HEK293 (cell line): Measurements from ENCODE around the gene NARF.

Experiments
- CTCF ChIA-PET: fragments of 350-600 bp; formaldehyde crosslinking; extraction: SDS; loops from one replicate; lab custom pipeline; 2021; ENCODE audit warnings: antibody characterized with exemption; lab: Yijun Ruan, JAX
- POLR2A ChIA-PET: fragments of 300-600 bp; formaldehyde crosslinking; extraction: SDS; loops from one replicate; lab custom pipeline; 2020; ENCODE audit warnings: antibody characterized with exemption, inconsistent platforms; lab: Yijun Ruan, JAX
- H3K27ac ChIP-seq: fragments of 200-500 bp; sonication (Bioruptor generic); 2 replicates; pipeline ENCODE4 v1.5.1; 2014; ENCODE audit warnings: low read depth, low read length, control low read depth, inconsistent platforms; ENCODE audit errors: extremely low read depth
- H3K36me3 ChIP-seq, 2 experiments: fragments of 200-500 bp in 1 of 2; sonication (Bioruptor generic) in 1 of 2; 1 replicate in 1 of 2; 2 replicates in 1 of 2; pipeline ENCODE4 v1.5.1; 2014 to 2017; ENCODE audit warnings: inconsistent platforms in 2 of 2, low read length in 2 of 2; ENCODE audit not compliant: control insufficient read depth in 2 of 2, insufficient read depth in 1 of 2
- H3K4me1 ChIP-seq: fragments of 200-500 bp; sonication (Bioruptor generic); 2 replicates; pipeline ENCODE4 v1.5.1; 2014; ENCODE audit warnings: mild to moderate bottlenecking, low read length, inconsistent platforms; ENCODE audit not compliant: control insufficient read depth, insufficient read depth
- H3K4me3 ChIP-seq: 2 replicates; pipeline ENCODE4 v1.5.1; 2011; ENCODE audit warnings: low read depth, mild to moderate bottlenecking, control low read depth, low read length, moderate library complexity
- H3K9me3 ChIP-seq: fragments of 200-500 bp; sonication (Bioruptor generic); 2 replicates; pipeline ENCODE4 v1.5.1; 2014; ENCODE audit warnings: low read depth, low read length, inconsistent platforms; ENCODE audit not compliant: control insufficient read depth, insufficient read depth
- GFI1B ChIP-seq: fragments of 450-650 bp; formaldehyde crosslinking; IDR thresholded peaks from 2 replicates; pipeline ENCODE4 v1.5.1; 2016; ENCODE audit warnings: missing biosample characterization, missing genetic modification characterization
- OSR2 ChIP-seq: fragments of 450-650 bp; formaldehyde crosslinking; IDR thresholded peaks from 2 replicates; pipeline ENCODE4 v1.5.1; 2016; ENCODE audit warnings: missing biosample characterization, missing genetic modification characterization
- PATZ1 ChIP-seq: fragments of 450-650 bp; formaldehyde crosslinking; IDR thresholded peaks from 2 replicates; pipeline ENCODE4 v1.5.1; 2016; ENCODE audit warnings: missing biosample characterization, missing genetic modification characterization
- PBX3 ChIP-seq: sonication (generic); formaldehyde crosslinking; IDR thresholded peaks from 2 replicates; pipeline ENCODE4 v1.8.1; 2022; ENCODE audit warnings: mild to moderate bottlenecking, moderate library complexity, missing genetic modification reagents
- PRDM4 ChIP-seq: fragments of 450-650 bp; formaldehyde crosslinking; IDR thresholded peaks from 2 replicates; pipeline ENCODE4 v1.5.1; 2017; ENCODE audit warnings: missing biosample characterization, missing genetic modification characterization
- RBAK ChIP-seq: fragments of 450-650 bp; formaldehyde crosslinking; IDR thresholded peaks from 2 replicates; pipeline ENCODE4 v1.5.1; 2016; ENCODE audit warnings: missing biosample characterization, missing genetic modification characterization
- SP2 ChIP-seq: fragments of 450-650 bp; formaldehyde crosslinking; IDR thresholded peaks from 2 replicates; pipeline ENCODE4 v1.5.1; 2016; ENCODE audit warnings: missing biosample characterization, missing genetic modification characterization
- YY1 ChIP-seq: fragments of 450-650 bp; formaldehyde crosslinking; IDR thresholded peaks from 2 replicates; pipeline ENCODE4 v1.5.1; 2018; ENCODE audit warnings: missing biosample characterization, missing genetic modification characterization
- ZBTB1 ChIP-seq: fragments of 450-650 bp; formaldehyde crosslinking; IDR thresholded peaks from 2 replicates; pipeline ENCODE4 v1.5.1; 2016; ENCODE audit warnings: missing biosample characterization, missing genetic modification characterization
- ZBTB17 ChIP-seq: fragments of 450-650 bp; formaldehyde crosslinking; IDR thresholded peaks from 2 replicates; pipeline ENCODE4 v1.5.1; 2016; ENCODE audit warnings: missing biosample characterization, missing genetic modification characterization
- ZBTB20 ChIP-seq: fragments of 450-650 bp; formaldehyde crosslinking; IDR thresholded peaks from 2 replicates; pipeline ENCODE4 v1.5.1; 2016; ENCODE audit warnings: missing biosample characterization, missing genetic modification characterization
- ZEB2 ChIP-seq: fragments of 450-650 bp; formaldehyde crosslinking; IDR thresholded peaks from 2 replicates; pipeline ENCODE4 v1.5.1; 2016; ENCODE audit warnings: missing biosample characterization, missing genetic modification characterization
- ZFHX2 ChIP-seq: fragments of 450-650 bp; formaldehyde crosslinking; conservative IDR thresholded peaks from 2 replicates; pipeline ENCODE4 v1.5.1; 2016; ENCODE audit warnings: missing biosample characterization, missing genetic modification characterization
- ZNF10 ChIP-seq: fragments of 450-650 bp; formaldehyde crosslinking; IDR thresholded peaks from 2 replicates; pipeline ENCODE4 v1.5.1; 2017; ENCODE audit warnings: missing biosample characterization, missing genetic modification characterization
- ZNF138 ChIP-seq: fragments of 450-650 bp; formaldehyde crosslinking; IDR thresholded peaks from 2 replicates; pipeline ENCODE4 v1.5.1; 2016; ENCODE audit warnings: missing biosample characterization, missing genetic modification characterization, borderline replicate concordance
- ZNF2 ChIP-seq: fragments of 450-650 bp; formaldehyde crosslinking; IDR thresholded peaks from 2 replicates; pipeline ENCODE4 v1.5.1; 2016; ENCODE audit warnings: missing biosample characterization, missing genetic modification characterization
- ZNF707 ChIP-seq: fragments of 450-650 bp; formaldehyde crosslinking; IDR thresholded peaks from 2 replicates; pipeline ENCODE4 v1.5.1; 2016; ENCODE audit warnings: missing biosample characterization, missing genetic modification characterization
- ZNF791 ChIP-seq: fragments of 450-650 bp; formaldehyde crosslinking; IDR thresholded peaks from 2 replicates; pipeline ENCODE4 v1.5.1; 2016; ENCODE audit warnings: missing biosample characterization, missing genetic modification characterization
- ZSCAN30 ChIP-seq: fragments of 450-650 bp; IDR thresholded peaks from 2 replicates; pipeline ENCODE4 v1.5.1; 2018; ENCODE audit warnings: missing biosample characterization, mild to moderate bottlenecking, missing genetic modification characterization, moderate library complexity
- TF ChIP-seq, protein P1 (sequence below): fragments of 450-650 bp; formaldehyde crosslinking; IDR thresholded peaks from 2 replicates; pipeline ENCODE4 v1.5.1; 2016; ENCODE audit warnings: missing biosample characterization, missing genetic modification characterization, borderline replicate concordance
- TF ChIP-seq, protein P2 (sequence below): fragments of 450-650 bp; formaldehyde crosslinking; IDR thresholded peaks from 2 replicates; pipeline ENCODE4 v1.5.1; 2016; ENCODE audit warnings: missing biosample characterization, missing genetic modification characterization

The NARF gene

DNA sequence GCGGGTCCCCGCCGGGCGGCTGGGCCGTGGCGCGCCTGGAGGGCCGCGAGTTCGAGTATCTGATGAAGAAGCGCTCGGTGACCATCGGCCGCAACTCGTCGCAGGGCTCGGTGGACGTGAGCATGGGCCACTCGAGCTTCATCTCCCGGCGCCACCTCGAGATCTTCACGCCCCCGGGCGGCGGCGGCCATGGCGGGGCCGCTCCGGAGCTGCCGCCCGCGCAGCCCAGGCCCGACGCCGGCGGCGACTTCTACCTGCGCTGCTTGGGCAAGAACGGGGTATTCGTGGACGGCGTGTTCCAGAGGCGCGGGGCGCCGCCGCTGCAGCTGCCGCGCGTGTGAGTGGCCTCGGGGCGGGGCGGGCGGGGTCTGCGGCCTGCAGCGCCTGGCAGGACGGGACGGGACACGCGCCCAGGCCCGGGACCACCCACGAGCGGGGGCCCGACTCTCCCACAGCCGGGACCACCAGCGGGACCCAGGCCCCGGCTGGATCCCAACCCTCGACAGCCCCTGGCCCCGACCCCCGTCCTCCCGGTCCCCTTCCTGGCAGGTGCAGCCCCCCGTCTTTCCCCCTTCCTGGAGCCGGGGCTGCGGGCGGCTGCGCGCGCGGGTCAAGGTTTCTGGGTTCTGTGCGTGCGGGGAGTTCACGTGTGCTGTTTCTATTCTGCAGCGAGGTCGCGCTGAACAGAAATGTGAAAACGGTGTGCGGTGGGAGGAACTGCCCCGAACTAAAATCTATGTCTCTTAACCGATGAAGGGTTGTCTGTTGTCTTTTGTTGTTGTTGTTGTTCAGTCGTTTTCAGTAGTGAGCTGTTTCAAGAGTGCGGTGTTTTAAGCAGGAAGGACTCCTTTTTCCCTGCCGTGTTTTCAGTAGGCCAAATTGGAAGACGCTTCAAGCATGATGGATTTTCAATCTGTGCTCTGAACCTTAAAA lies 61.7 kb downstream of the NARF start:
- Histone ChIP-seq H3K4me1 (peaks cover 11% of the 10 kb centered on the region), H3K36me3 (peaks cover 0 to 5% of the 10 kb centered on the region in 2 experiments; a peak in 1 of 3 replicates), H3K27ac (peak overlapping the region; percentile 91), H3K9me3 (no peaks in the 10 kb centered on the region), H3K4me3 (peak overlapping the region; percentile 64)
- ChIA-PET POLR2A (interaction anchor here (0.6 to 2.9 kb wide), 13 partner anchors 11 to 60 kb away, joined by 3 to 14 read pairs (median 4); no protein-coding TSS in a partner anchor), CTCF (interaction anchor here (0.7 to 2.0 kb wide), 4 partner anchors 31 to 34 kb away, joined by 3 to 9 read pairs (median 4); no protein-coding TSS in a partner anchor)
- TF ChIP-seq ZSCAN30 (tag by site-specific recombination): 0 out of 2 replicates have a peak, but pooled peaks have one; percentile 32
- TF ChIP-seq ZBTB1 (tag by site-specific recombination): 0 out of 2 replicates have a peak, but pooled peaks have one; percentile 4
- TF ChIP-seq ZNF791 (tag by site-specific recombination): no peak
- peak; percentile 46; the same call in 1 of the 2 replicates for TF ChIP-seq ZEB2
- TF ChIP-seq, protein P1, sequence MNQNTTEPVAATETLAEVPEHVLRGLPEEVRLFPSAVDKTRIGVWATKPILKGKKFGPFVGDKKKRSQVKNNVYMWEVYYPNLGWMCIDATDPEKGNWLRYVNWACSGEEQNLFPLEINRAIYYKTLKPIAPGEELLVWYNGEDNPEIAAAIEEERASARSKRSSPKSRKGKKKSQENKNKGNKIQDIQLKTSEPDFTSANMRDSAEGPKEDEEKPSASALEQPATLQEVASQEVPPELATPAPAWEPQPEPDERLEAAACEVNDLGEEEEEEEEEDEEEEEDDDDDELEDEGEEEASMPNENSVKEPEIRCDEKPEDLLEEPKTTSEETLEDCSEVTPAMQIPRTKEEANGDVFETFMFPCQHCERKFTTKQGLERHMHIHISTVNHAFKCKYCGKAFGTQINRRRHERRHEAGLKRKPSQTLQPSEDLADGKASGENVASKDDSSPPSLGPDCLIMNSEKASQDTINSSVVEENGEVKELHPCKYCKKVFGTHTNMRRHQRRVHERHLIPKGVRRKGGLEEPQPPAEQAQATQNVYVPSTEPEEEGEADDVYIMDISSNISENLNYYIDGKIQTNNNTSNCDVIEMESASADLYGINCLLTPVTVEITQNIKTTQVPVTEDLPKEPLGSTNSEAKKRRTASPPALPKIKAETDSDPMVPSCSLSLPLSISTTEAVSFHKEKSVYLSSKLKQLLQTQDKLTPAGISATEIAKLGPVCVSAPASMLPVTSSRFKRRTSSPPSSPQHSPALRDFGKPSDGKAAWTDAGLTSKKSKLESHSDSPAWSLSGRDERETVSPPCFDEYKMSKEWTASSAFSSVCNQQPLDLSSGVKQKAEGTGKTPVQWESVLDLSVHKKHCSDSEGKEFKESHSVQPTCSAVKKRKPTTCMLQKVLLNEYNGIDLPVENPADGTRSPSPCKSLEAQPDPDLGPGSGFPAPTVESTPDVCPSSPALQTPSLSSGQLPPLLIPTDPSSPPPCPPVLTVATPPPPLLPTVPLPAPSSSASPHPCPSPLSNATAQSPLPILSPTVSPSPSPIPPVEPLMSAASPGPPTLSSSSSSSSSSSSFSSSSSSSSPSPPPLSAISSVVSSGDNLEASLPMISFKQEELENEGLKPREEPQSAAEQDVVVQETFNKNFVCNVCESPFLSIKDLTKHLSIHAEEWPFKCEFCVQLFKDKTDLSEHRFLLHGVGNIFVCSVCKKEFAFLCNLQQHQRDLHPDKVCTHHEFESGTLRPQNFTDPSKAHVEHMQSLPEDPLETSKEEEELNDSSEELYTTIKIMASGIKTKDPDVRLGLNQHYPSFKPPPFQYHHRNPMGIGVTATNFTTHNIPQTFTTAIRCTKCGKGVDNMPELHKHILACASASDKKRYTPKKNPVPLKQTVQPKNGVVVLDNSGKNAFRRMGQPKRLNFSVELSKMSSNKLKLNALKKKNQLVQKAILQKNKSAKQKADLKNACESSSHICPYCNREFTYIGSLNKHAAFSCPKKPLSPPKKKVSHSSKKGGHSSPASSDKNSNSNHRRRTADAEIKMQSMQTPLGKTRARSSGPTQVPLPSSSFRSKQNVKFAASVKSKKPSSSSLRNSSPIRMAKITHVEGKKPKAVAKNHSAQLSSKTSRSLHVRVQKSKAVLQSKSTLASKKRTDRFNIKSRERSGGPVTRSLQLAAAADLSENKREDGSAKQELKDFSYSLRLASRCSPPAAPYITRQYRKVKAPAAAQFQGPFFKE (tag by site-specific recombination): peak; percentile 35; the same call in 1 of the 2 replicates
- no peak for TF ChIP-seq OSR2 (tag by site-specific recombination)
- 0 out of 2 replicates have a peak, but pooled peaks have one; percentile 32 for TF ChIP-seq YY1 (tag by site-specific recombination)
- no peak for TF ChIP-seq GFI1B (tag by site-specific recombination)
- TF ChIP-seq SP2 (tag by site-specific recombination): peak; percentile 20
- TF ChIP-seq ZNF138 (tag by site-specific recombination): no peak
- 0 out of 2 replicates have a peak, but pooled peaks have one; percentile 10 for TF ChIP-seq ZNF2
- TF ChIP-seq ZNF10 (tag by site-specific recombination): no peak
- 0 out of 2 replicates have a peak, but pooled peaks have one; percentile 61 for TF ChIP-seq PRDM4
- peak; percentile 48; the same call in 1 of the 2 replicates for TF ChIP-seq PATZ1 (tag by site-specific recombination)
- no peak for TF ChIP-seq ZNF707 (tag by site-specific recombination)
- TF ChIP-seq ZBTB20: 0 out of 2 replicates have a peak, but pooled peaks have one; percentile 61
- peak; percentile 98 for TF ChIP-seq ZBTB17 (tag by site-specific recombination)
- TF ChIP-seq PBX3 (CRISPR knock-in tag): 0 out of 2 replicates have a peak, but pooled peaks have one; percentile 26
- no peak for TF ChIP-seq RBAK (tag by site-specific recombination)
- TF ChIP-seq, protein P2, sequence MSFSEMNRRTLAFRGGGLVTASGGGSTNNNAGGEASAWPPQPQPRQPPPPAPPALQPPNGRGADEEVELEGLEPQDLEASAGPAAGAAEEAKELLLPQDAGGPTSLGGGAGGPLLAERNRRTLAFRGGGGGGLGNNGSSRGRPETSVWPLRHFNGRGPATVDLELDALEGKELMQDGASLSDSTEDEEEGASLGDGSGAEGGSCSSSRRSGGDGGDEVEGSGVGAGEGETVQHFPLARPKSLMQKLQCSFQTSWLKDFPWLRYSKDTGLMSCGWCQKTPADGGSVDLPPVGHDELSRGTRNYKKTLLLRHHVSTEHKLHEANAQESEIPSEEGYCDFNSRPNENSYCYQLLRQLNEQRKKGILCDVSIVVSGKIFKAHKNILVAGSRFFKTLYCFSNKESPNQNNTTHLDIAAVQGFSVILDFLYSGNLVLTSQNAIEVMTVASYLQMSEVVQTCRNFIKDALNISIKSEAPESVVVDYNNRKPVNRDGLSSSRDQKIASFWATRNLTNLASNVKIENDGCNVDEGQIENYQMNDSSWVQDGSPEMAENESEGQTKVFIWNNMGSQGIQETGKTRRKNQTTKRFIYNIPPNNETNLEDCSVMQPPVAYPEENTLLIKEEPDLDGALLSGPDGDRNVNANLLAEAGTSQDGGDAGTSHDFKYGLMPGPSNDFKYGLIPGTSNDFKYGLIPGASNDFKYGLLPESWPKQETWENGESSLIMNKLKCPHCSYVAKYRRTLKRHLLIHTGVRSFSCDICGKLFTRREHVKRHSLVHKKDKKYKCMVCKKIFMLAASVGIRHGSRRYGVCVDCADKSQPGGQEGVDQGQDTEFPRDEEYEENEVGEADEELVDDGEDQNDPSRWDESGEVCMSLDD (tag by site-specific recombination): 0 out of 2 replicates have a peak, but pooled peaks have one; percentile 42
- TF ChIP-seq ZFHX2 (tag by site-specific recombination): 0 out of 2 replicates have a peak, but pooled peaks have one; percentile 7
